Measurements from ENCODE around the gene GREB1L. TPM values are rescaled to one million over a fixed set of nuclear protein-coding genes. Genes with fewer than 3 reads are reported as not detected.

GREB1L gene
- total RNA-seq, 1 donor from 2014 or later, result 8.6 TPM

- no peak overlapping the region for H3K4me3 Mint-ChIP-seq (ENCODE audit: low read depth)
- no peak for TF ChIP-seq CTCF (IDR thresholded peaks at IDR 0.05; ENCODE audit: unreplicated experiment)
- no peak for DNase-seq (ENCODE audit: low spot score, unreplicated experiment)
- no peaks in the 10 kb centered on the region for H3K9me3 Mint-ChIP-seq (ENCODE audit: low read depth)
- peaks cover 11% of the 10 kb centered on the region for H3K4me1 Mint-ChIP-seq (ENCODE audit: low read depth)
- no peaks in the 10 kb centered on the region for H3K36me3 Mint-ChIP-seq (ENCODE audit: insufficient read depth)
- H3K27me3 Mint-ChIP-seq, result no peaks in the 10 kb centered on the region
- H3K27ac Mint-ChIP-seq, result no peak overlapping the region
Observed at GRCh38 chr18:21218862-21219261, 23.2 kb upstream of the GREB1L start.

- Mint-ChIP-seq H3K4me3 (ENCODE audit: low read depth) (no peak overlapping the region), H3K4me1 (ENCODE audit: low read depth) (no peaks in the 10 kb centered on the region), H3K27ac (no peak overlapping the region), H3K36me3 (ENCODE audit: insufficient read depth) (no peaks in the 10 kb centered on the region), H3K9me3 (ENCODE audit: low read depth) (no peaks in the 10 kb centered on the region), H3K27me3 (no peaks in the 10 kb centered on the region)
- TF ChIP-seq CTCF (IDR thresholded peaks at IDR 0.05; ENCODE audit: unreplicated experiment), result no peak
- no peak for DNase-seq (ENCODE audit: low spot score, unreplicated experiment)
Observed at GRCh38 chr18:21230436-21230835, 11.6 kb upstream of the GREB1L start.

GRCh38 chr18:21241301-21242048, 557 bp upstream of the GREB1L start:
- Mint-ChIP-seq H3K4me1 (ENCODE audit: low read depth) (peaks cover 6% of the 10 kb centered on the region), H3K4me3 (ENCODE audit: low read depth) (peak overlapping the region; percentile 82), H3K36me3 (ENCODE audit: insufficient read depth) (no peaks in the 10 kb centered on the region), H3K27ac (no peak overlapping the region), H3K9me3 (ENCODE audit: low read depth) (no peaks in the 10 kb centered on the region), H3K27me3 (peaks cover 31% of the 10 kb centered on the region)
- no peak for TF ChIP-seq CTCF (IDR thresholded peaks at IDR 0.05; ENCODE audit: unreplicated experiment)
- peak; percentile 19 for DNase-seq (ENCODE audit: low spot score, unreplicated experiment)

DNA sequence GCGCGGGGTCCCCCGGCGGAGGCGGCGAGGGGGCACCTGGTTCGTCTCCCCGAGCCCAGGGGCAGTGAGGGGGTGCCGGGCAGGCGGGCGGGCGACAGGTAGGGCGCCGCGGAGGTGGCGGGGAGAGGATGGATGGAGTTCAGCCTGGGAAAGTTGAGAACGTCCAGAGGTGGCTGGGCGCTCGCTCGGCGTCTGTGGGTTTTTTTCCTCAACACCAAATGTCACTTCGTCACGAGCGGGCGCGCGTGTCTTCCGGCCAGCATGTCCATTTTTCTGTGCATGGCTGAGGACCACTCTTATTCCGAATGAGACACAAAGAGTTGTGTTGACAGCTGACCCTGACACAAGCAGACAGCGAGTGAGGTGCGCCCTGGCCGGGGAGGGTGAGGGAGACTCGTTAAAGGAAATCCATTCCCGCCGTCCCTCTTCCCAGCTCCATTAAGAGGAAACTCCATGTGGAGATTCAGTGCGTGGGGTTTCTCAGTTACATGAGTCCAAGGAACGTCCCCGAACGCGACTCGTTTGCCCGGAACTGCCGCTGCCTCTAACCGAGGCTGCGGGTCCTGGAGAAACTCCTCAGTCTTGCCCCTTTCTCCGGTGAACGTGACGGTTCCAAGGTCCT, 859 bp downstream of the GREB1L start:
- Mint-ChIP-seq H3K36me3 (ENCODE audit: insufficient read depth) (no peaks in the 10 kb centered on the region), H3K27ac (peak overlapping the region; percentile 55), H3K9me3 (ENCODE audit: low read depth) (no peaks in the 10 kb centered on the region), H3K4me3 (ENCODE audit: low read depth) (peak overlapping the region; percentile 75), H3K27me3 (peaks cover 31% of the 10 kb centered on the region), H3K4me1 (ENCODE audit: low read depth) (peaks cover 6% of the 10 kb centered on the region)
- DNase-seq (ENCODE audit: low spot score, unreplicated experiment), result peak; percentile 18
- TF ChIP-seq CTCF (IDR thresholded peaks at IDR 0.05; ENCODE audit: unreplicated experiment), result no peak

- TF ChIP-seq CTCF (IDR thresholded peaks at IDR 0.05; ENCODE audit: unreplicated experiment), result no peak
- Mint-ChIP-seq H3K4me1 (ENCODE audit: low read depth) (peaks cover 24% of the 10 kb centered on the region), H3K27me3 (no peaks in the 10 kb centered on the region), H3K4me3 (ENCODE audit: low read depth) (no peak overlapping the region), H3K27ac (no peak overlapping the region), H3K9me3 (ENCODE audit: low read depth) (no peaks in the 10 kb centered on the region), H3K36me3 (ENCODE audit: insufficient read depth) (no peaks in the 10 kb centered on the region)
- DNase-seq (ENCODE audit: low spot score, unreplicated experiment), result no peak
Observed at GRCh38 chr18:21254576-21254975, 12.5 kb downstream of the GREB1L start.
